Progenitor cell of endocrine pancreas (in vitro differentiated cells): Measurements from ENCODE around the gene CCDC112. TPM values are rescaled to one million over a fixed set of nuclear protein-coding genes. Genes with fewer than 3 reads are reported as not detected.

Experiments
- DNase-seq: peaks from one replicate; pipeline ENCODE4 v3.0.0; 2021; ENCODE audit warnings: low spot score; ENCODE audit not compliant: unreplicated experiment
- H3K27ac Mint-ChIP-seq: 2 replicates; pipeline ENCODE4 v1.8.0; 2021; ENCODE audit warnings: mild to moderate bottlenecking, moderate library complexity, mixed read lengths
- H3K27me3 Mint-ChIP-seq: 2 replicates; pipeline ENCODE4 v1.8.0; 2021; ENCODE audit warnings: mixed read lengths
- H3K36me3 Mint-ChIP-seq: 2 replicates; pipeline ENCODE4 v1.8.0; 2022; ENCODE audit warnings: mixed read lengths; ENCODE audit not compliant: insufficient read depth
- H3K4me1 Mint-ChIP-seq: 2 replicates; pipeline ENCODE4 v1.8.0; 2021; ENCODE audit warnings: low read depth, mixed read lengths
- H3K4me3 Mint-ChIP-seq: 2 replicates; pipeline ENCODE4 v1.8.0; 2021; ENCODE audit warnings: low read depth, mild to moderate bottlenecking, moderate library complexity, mixed read lengths
- H3K9me3 Mint-ChIP-seq: 2 replicates; pipeline ENCODE4 v1.8.0; 2021; ENCODE audit warnings: low read depth, mixed read lengths
- CTCF ChIP-seq: fragments of 200-600 bp; sonication (generic); IDR thresholded peaks from one replicate; pipeline ENCODE4 v1.5.0; 2021; ENCODE audit warnings: antibody characterized with exemption, mild to moderate bottlenecking; ENCODE audit not compliant: unreplicated experiment
- total RNA-seq: library from RNA; stranded (reverse); gene quantifications from 2 replicates; pipeline ENCODE4 v1.2.1, GENCODE V29; 2021

CCDC112 gene
- total RNA-seq, 1 donor from 2014 or later = 10.8 TPM

DNA sequence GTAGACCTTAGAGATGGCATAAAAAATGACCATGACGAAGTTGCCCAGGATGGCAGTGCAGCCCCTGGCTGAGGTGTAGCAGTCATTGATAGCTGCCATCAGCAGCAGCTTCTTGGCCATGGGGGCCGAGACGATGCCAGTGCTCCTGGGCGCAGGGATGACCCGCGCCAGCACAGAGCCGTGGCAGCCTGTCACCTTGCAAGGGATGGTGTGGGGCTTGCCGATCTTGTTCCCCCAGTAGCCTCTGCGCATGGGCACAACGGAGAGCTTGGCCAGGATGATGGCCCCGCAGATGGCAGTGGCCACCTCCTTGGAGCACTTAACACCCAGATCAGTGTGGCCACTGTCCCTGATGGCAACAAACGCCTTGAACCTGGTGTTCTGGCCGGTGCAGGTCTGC, 31.7 kb downstream of the CCDC112 start:
- TF ChIP-seq CTCF = no peak
- peak overlapping the region; percentile 33 for H3K27ac Mint-ChIP-seq
- DNase-seq = no peak
- peaks cover 12% of the 10 kb centered on the region for H3K4me1 Mint-ChIP-seq
- peaks cover 3% of the 10 kb centered on the region for H3K36me3 Mint-ChIP-seq
- H3K9me3 Mint-ChIP-seq = no peaks in the 10 kb centered on the region
- no peaks in the 10 kb centered on the region for H3K27me3 Mint-ChIP-seq
- no peak overlapping the region for H3K4me3 Mint-ChIP-seq

- DNase-seq = no peak
- Mint-ChIP-seq H3K9me3 (no peaks in the 10 kb centered on the region), H3K27ac (peak overlapping the region; percentile 93), H3K4me3 (peak overlapping the region; percentile 81), H3K36me3 (peaks cover 3% of the 10 kb centered on the region), H3K4me1 (peaks cover 12% of the 10 kb centered on the region), H3K27me3 (no peaks in the 10 kb centered on the region)
- TF ChIP-seq CTCF = no peak
These were observed 33.4 kb downstream of the CCDC112 start for GRCh38 chr5:115263078-115263380.

DNA sequence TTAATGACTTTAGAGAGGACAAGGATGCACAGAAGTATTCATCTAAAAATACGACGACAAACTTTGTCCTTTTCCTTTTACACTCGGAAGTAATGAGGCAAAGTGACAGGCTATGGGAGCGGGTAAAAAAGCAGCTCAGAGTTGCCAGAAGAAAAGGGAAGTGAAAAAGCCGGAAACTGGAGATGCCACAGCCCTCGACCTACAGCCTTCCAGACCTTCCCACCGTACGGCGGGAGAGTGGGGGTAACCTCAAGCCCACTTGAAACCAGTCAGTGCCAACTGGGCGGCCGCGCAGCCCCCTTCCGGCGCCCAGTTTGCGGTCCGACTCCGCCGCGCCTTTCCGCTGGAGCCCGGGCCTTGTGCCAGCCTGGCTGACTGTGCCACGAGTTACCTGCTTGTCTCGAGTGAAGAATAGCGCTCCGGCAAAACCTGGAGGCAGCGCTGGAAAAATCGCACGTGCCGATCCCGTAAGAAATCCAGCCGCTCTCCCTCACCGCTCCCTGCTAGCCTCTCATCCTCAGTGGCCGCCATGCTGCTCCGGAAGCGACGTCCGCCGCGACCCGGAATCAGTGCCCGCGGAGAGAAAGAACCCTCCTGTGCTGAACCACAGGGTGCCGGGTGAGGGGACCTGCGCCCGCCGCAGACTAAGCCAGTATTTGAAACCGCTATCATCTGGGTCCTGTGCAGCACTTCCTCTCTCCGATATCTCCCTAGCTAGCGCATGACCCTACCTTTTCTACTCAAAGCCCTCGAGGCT, 34.0 kb downstream of the CCDC112 start, which contains the start of gene PGGT1B:
TSS of gene PGGT1B (minus strand) at position 557 of the 757 bp plus-strand sequence. CDS start at position 531, 26 bp downstream.
- DNase-seq = peak; percentile 48
- no peaks in the 10 kb centered on the region for H3K27me3 Mint-ChIP-seq
- TF ChIP-seq CTCF = no peak
- peaks cover 2% of the 10 kb centered on the region for H3K36me3 Mint-ChIP-seq
- H3K27ac Mint-ChIP-seq = peak within 1 kb of the TSS; percentile 93
- peaks cover 12% of the 10 kb centered on the region for H3K4me1 Mint-ChIP-seq
- H3K4me3 Mint-ChIP-seq = peak within 1 kb of the TSS; percentile 81
- H3K9me3 Mint-ChIP-seq = no peaks in the 10 kb centered on the region

DNA sequence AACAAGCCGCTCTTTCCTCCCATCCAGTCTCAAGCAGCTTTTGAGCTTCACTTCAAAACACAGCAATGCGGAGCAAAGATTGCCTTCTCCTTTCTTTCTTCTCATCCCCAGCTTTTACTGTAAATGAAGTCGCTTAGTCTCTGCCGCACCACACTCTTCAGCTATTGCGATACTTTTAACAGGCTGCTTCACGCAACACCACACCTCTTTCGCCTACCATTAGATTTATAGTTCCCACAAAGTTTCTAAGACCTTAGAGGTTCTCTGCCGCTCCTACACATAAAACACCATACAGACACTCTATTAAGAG, 34.5 kb downstream of the CCDC112 start:
- Mint-ChIP-seq H3K9me3 (no peaks in the 10 kb centered on the region), H3K36me3 (peaks cover 2% of the 10 kb centered on the region), H3K27ac (peak overlapping the region; percentile 93), H3K27me3 (no peaks in the 10 kb centered on the region), H3K4me3 (peak overlapping the region; percentile 81), H3K4me1 (peaks cover 13% of the 10 kb centered on the region)
- no peak for DNase-seq
- TF ChIP-seq CTCF = no peak

GRCh38 chr5:115260248-115260647, 36.2 kb downstream of the CCDC112 start:
- Mint-ChIP-seq H3K27ac (no peak overlapping the region), H3K9me3 (no peaks in the 10 kb centered on the region), H3K36me3 (peaks cover 2% of the 10 kb centered on the region)

More at GRCh38 chr5:115260248-115260647, 36.2 kb downstream of the CCDC112 start:
- H3K27me3 Mint-ChIP-seq = no peaks in the 10 kb centered on the region
- no peak for TF ChIP-seq CTCF
- no peak overlapping the region for H3K4me3 Mint-ChIP-seq
- H3K4me1 Mint-ChIP-seq = peaks cover 29% of the 10 kb centered on the region
- DNase-seq = no peak
